BLaER1 (cell line): ENCODE results near the gene WDR75.

Source experiments
- H3K27ac ChIP-seq: shearing (Covaris generic); formaldehyde crosslinking; 2 replicates; pipeline ENCODE4 v1.8.1; 2022
- H3K27me3 ChIP-seq: shearing (Covaris generic); formaldehyde crosslinking; 2 replicates; pipeline ENCODE4 v1.8.1; 2022
- H3K36me3 ChIP-seq: shearing (Covaris generic); formaldehyde crosslinking; 2 replicates; pipeline ENCODE4 v1.8.1; 2022
- H3K4me1 ChIP-seq: shearing (Covaris generic); formaldehyde crosslinking; 2 replicates; pipeline ENCODE4 v1.8.1; 2022
- H3K4me2 ChIP-seq: shearing (Covaris generic); formaldehyde crosslinking; 2 replicates; pipeline ENCODE4 v1.8.1; 2022
- H3K4me3 ChIP-seq: shearing (Covaris generic); formaldehyde crosslinking; 2 replicates; pipeline ENCODE4 v1.8.1; 2022
- H3K9ac ChIP-seq: shearing (Covaris generic); formaldehyde crosslinking; 2 replicates; pipeline ENCODE4 v1.8.1; 2022
- H3K9me3 ChIP-seq: shearing (Covaris generic); formaldehyde crosslinking; 2 replicates; pipeline ENCODE4 v1.8.1; 2022
- H4K20me1 ChIP-seq: shearing (Covaris generic); formaldehyde crosslinking; 2 replicates; pipeline ENCODE4 v1.8.1; 2022
- Cebpa-rat ChIP-seq: shearing (Covaris generic); IDR thresholded peaks from 2 replicates; pipeline ENCODE4 v1.8.1; 2022

Gene WDR75

GRCh38 chr2:189439342-189439741, 1.9 kb upstream of the WDR75 start:
- no peak for TF ChIP-seq Cebpa-rat
- Histone ChIP-seq H4K20me1 (peaks cover 13% of the 10 kb centered on the region), H3K36me3 (peaks cover 3% of the 10 kb centered on the region; the same call in 1 of the 2 replicates), H3K4me2 (no peak overlapping the region), H3K9me3 (no peaks in the 10 kb centered on the region), H3K4me3 (no peak overlapping the region), H3K27ac (no peak overlapping the region), H3K4me1 (peaks cover 24% of the 10 kb centered on the region), H3K27me3 (no peaks in the 10 kb centered on the region), H3K9ac (no peak overlapping the region)

DNA sequence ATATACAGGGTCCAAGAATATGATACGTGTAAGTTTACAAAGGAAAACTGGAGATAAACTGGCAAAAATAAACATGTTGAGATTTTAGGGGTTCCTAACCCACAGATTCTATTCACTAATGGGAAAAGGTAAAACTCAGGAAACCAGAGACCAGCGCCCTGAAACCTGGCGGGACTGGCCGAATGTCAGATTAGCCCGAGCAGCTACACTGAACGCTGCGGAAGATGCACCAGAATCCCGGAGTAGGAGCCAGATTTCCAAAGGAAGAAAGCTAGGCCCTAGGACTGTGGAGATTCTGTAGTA, 679 bp upstream of the WDR75 start:
- Histone ChIP-seq H4K20me1 (peaks cover 26% of the 10 kb centered on the region), H3K27me3 (no peaks in the 10 kb centered on the region), H3K9ac (peak overlapping the region; percentile 89), H3K27ac (peak overlapping the region; percentile 89), H3K4me3 (peak overlapping the region; percentile 82), H3K4me1 (peaks cover 24% of the 10 kb centered on the region), H3K36me3 (peaks cover 15% of the 10 kb centered on the region), H3K9me3 (no peaks in the 10 kb centered on the region), H3K4me2 (peak overlapping the region; percentile 73)
- no peak for TF ChIP-seq Cebpa-rat

DNA sequence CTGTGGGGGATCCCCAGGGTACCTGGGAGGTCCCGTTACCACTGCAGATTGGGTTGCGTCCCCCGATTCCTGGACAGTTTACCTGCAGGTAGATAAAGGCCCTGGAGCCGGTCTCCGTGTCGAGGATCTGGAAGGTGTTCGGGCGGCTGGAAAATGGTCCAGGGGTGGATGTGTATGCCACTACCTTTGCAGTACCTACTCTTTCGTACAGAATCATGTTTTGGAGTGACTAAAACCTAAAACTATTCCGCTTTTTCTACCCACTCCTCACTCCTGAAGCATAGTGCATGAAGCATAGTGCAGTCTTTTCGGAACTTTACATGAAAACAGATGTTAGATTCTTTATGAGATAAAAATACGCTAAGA, 418 bp downstream of the WDR75 start:
- Histone ChIP-seq H3K27me3 (no peaks in the 10 kb centered on the region), H3K27ac (peak overlapping the region; percentile 89), H3K4me1 (peaks cover 24% of the 10 kb centered on the region), H3K4me3 (peak overlapping the region; percentile 82), H3K9ac (peak overlapping the region; percentile 89), H3K9me3 (no peaks in the 10 kb centered on the region), H3K4me2 (peak overlapping the region; percentile 74), H4K20me1 (peaks cover 37% of the 10 kb centered on the region), H3K36me3 (peaks cover 26% of the 10 kb centered on the region)
- no peak for TF ChIP-seq Cebpa-rat

DNA sequence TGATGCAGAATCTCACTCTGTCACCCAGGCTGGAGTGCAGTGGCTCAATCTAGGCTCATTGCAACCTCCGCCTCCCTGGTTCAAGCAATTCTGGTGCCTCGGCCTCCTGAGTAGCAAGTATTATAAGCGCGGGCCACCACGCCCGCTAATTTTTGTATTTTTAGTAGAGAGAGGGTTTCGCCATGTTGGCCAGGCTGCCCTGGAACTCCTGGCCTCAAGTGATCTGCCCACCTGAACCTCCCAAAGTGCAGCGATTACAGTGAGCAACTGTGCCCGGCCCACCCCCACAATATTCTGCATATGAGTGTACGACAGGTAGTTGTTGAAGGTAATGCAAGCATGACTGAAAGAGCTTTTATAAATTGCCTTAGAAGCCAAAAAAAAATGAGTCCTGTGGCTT, 1.2 kb downstream of the WDR75 start:
- H3K27me3 ChIP-seq = no peaks in the 10 kb centered on the region
- no peaks in the 10 kb centered on the region for H3K9me3 ChIP-seq
- H3K27ac ChIP-seq = no peak overlapping the region
- peaks cover 33% of the 10 kb centered on the region for H3K36me3 ChIP-seq
- peak overlapping the region; percentile 89 for H3K9ac ChIP-seq
- peaks cover 44% of the 10 kb centered on the region for H4K20me1 ChIP-seq
- peaks cover 24% of the 10 kb centered on the region for H3K4me1 ChIP-seq
- peak overlapping the region; percentile 82 for H3K4me3 ChIP-seq
- TF ChIP-seq Cebpa-rat = no peak
- peak overlapping the region; percentile 74 for H3K4me2 ChIP-seq

DNA sequence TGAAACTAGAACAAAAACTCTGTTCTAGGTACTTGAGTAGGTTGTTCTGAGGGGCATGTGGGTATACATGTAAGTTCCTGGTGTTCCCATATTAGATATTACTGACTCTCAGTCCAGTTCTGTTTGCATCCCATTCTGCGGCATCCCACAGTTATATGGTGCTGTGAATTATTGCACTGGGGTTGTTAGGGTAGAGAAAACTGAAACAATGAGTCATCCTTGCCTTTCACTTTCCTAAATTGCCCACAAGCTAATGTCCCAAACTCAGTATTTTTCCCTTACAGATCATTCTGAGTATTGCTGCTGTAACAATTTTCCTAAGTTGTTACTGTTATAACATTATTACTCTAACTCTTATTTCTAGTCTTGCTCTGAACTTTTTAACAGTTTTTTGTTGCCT, 3.0 kb downstream of the WDR75 start:
- H3K27ac ChIP-seq = no peak overlapping the region
- peaks cover 24% of the 10 kb centered on the region for H3K4me1 ChIP-seq
- no peak overlapping the region for H3K9ac ChIP-seq
- H3K4me2 ChIP-seq = no peak overlapping the region
- H4K20me1 ChIP-seq = peaks cover 57% of the 10 kb centered on the region
- no peaks in the 10 kb centered on the region for H3K9me3 ChIP-seq
- no peak overlapping the region for H3K4me3 ChIP-seq
- H3K36me3 ChIP-seq = peaks cover 52% of the 10 kb centered on the region
- H3K27me3 ChIP-seq = no peaks in the 10 kb centered on the region
- TF ChIP-seq Cebpa-rat = no peak

DNA sequence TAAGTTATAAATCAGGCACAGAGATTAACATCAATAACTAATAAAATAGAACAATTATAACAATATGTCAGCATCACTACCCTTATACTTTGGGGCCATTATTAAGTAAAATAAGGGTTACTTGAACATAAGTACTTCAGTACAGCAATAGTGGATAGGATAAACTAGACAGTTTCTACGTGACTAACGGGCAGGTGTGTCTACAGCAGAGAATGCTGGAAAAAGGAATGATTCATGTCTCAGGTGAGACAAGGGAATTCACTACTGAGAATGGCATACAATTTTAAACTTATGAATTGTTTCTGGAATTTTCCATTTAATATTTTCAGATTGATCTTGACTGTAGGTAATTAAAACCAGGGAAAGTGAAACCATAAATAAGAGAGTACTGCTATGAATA, 5.5 kb downstream of the WDR75 start:
- no peak overlapping the region for H3K4me2 ChIP-seq
- peaks cover 72% of the 10 kb centered on the region for H3K36me3 ChIP-seq
- peaks cover 64% of the 10 kb centered on the region for H4K20me1 ChIP-seq
- TF ChIP-seq Cebpa-rat = no peak
- no peak overlapping the region for H3K4me3 ChIP-seq
- H3K4me1 ChIP-seq = peaks cover 19% of the 10 kb centered on the region
- H3K9me3 ChIP-seq = no peaks in the 10 kb centered on the region
- no peaks in the 10 kb centered on the region for H3K27me3 ChIP-seq
- H3K27ac ChIP-seq = no peak overlapping the region
- H3K9ac ChIP-seq = no peak overlapping the region

DNA sequence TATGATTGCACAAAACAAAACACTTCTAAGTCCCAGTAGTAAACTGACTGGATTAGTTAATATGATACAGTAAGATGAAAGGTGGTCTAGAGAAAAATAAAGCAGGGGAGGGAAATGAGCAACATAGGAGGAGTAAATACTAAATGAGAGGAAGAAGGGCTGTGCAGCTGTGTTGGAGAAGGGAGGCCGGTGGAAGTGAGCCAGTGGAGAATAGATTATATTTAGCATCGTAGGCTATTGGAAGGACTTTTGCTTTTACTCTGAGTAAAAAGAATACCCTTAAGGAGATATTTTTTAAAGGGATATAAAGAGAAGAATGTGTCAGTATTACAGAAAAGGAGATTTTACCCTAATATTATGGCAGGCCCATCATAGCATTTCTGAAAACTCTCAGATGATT, 12.7 kb downstream of the WDR75 start:
- Histone ChIP-seq H3K4me3 (no peak overlapping the region), H3K27ac (no peak overlapping the region), H3K4me1 (no peaks in the 10 kb centered on the region), H3K36me3 (peaks cover 93% of the 10 kb centered on the region), H3K9me3 (no peaks in the 10 kb centered on the region), H4K20me1 (peaks cover 25% of the 10 kb centered on the region), H3K27me3 (no peaks in the 10 kb centered on the region), H3K9ac (no peak overlapping the region), H3K4me2 (no peak overlapping the region)
- TF ChIP-seq Cebpa-rat = no peak

GRCh38 chr2:189465076-189465475, 23.8 kb downstream of the WDR75 start:
- no peak overlapping the region for H3K9ac ChIP-seq
- TF ChIP-seq Cebpa-rat = no peak
- H3K27ac ChIP-seq = no peak overlapping the region
- H3K4me1 ChIP-seq = no peaks in the 10 kb centered on the region
- peaks cover 97% of the 10 kb centered on the region for H3K36me3 ChIP-seq
- H3K27me3 ChIP-seq = no peaks in the 10 kb centered on the region
- H3K4me2 ChIP-seq = no peak overlapping the region
- H3K4me3 ChIP-seq = no peak overlapping the region
- 0 out of 2 replicates have a peak, but pooled peaks cover 9% of the 10 kb centered on the region for H4K20me1 ChIP-seq
- H3K9me3 ChIP-seq = no peaks in the 10 kb centered on the region

GRCh38 chr2:189465478-189465877, 24.2 kb downstream of the WDR75 start:
- no peak overlapping the region for H3K9ac ChIP-seq
- H3K36me3 ChIP-seq = peaks cover 96% of the 10 kb centered on the region
- no peaks in the 10 kb centered on the region for H3K27me3 ChIP-seq
- TF ChIP-seq Cebpa-rat = no peak
- no peak overlapping the region for H3K27ac ChIP-seq
- H4K20me1 ChIP-seq = 0 out of 2 replicates have a peak, but pooled peaks cover 6% of the 10 kb centered on the region
- H3K9me3 ChIP-seq = no peaks in the 10 kb centered on the region
- H3K4me2 ChIP-seq = no peak overlapping the region
- H3K4me1 ChIP-seq = no peaks in the 10 kb centered on the region
- H3K4me3 ChIP-seq = no peak overlapping the region

- Histone ChIP-seq H3K36me3 (peaks cover 94% of the 10 kb centered on the region), H4K20me1 (0 out of 2 replicates have a peak, but pooled peaks cover 5% of the 10 kb centered on the region), H3K4me3 (no peak overlapping the region), H3K4me1 (no peaks in the 10 kb centered on the region), H3K27me3 (no peaks in the 10 kb centered on the region), H3K9me3 (no peaks in the 10 kb centered on the region), H3K9ac (no peak overlapping the region), H3K4me2 (no peak overlapping the region), H3K27ac (no peak overlapping the region)
- TF ChIP-seq Cebpa-rat = no peak
Measured at GRCh38 chr2:189466046-189466445, 24.8 kb downstream of the WDR75 start.

- no peak for TF ChIP-seq Cebpa-rat
- H4K20me1 ChIP-seq = 0 out of 2 replicates have a peak, but pooled peaks cover 5% of the 10 kb centered on the region
- H3K9me3 ChIP-seq = no peaks in the 10 kb centered on the region
- H3K27me3 ChIP-seq = no peaks in the 10 kb centered on the region
- no peak overlapping the region for H3K4me2 ChIP-seq
- H3K4me1 ChIP-seq = no peaks in the 10 kb centered on the region
- no peak overlapping the region for H3K9ac ChIP-seq
- no peak overlapping the region for H3K27ac ChIP-seq
- H3K4me3 ChIP-seq = no peak overlapping the region
- peaks cover 96% of the 10 kb centered on the region for H3K36me3 ChIP-seq
Measured at GRCh38 chr2:189466656-189467055, 25.4 kb downstream of the WDR75 start.
